ENCODE data around the gene MAPK8IP3.

MAPK8IP3 gene, protein sequence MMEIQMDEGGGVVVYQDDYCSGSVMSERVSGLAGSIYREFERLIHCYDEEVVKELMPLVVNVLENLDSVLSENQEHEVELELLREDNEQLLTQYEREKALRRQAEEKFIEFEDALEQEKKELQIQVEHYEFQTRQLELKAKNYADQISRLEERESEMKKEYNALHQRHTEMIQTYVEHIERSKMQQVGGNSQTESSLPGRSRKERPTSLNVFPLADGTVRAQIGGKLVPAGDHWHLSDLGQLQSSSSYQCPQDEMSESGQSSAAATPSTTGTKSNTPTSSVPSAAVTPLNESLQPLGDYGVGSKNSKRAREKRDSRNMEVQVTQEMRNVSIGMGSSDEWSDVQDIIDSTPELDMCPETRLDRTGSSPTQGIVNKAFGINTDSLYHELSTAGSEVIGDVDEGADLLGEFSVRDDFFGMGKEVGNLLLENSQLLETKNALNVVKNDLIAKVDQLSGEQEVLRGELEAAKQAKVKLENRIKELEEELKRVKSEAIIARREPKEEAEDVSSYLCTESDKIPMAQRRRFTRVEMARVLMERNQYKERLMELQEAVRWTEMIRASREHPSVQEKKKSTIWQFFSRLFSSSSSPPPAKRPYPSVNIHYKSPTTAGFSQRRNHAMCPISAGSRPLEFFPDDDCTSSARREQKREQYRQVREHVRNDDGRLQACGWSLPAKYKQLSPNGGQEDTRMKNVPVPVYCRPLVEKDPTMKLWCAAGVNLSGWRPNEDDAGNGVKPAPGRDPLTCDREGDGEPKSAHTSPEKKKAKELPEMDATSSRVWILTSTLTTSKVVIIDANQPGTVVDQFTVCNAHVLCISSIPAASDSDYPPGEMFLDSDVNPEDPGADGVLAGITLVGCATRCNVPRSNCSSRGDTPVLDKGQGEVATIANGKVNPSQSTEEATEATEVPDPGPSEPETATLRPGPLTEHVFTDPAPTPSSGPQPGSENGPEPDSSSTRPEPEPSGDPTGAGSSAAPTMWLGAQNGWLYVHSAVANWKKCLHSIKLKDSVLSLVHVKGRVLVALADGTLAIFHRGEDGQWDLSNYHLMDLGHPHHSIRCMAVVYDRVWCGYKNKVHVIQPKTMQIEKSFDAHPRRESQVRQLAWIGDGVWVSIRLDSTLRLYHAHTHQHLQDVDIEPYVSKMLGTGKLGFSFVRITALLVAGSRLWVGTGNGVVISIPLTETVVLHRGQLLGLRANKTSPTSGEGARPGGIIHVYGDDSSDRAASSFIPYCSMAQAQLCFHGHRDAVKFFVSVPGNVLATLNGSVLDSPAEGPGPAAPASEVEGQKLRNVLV (N-terminal part only)

GRCh38 chr16:1705688-1706385, at the start of gene MAPK8IP3:
Gene MAPK8IP3, plus strand, starts transcription at chr16:1706195. Its CDS starts 145 bp downstream, at chr16:1706340.
- peak; percentile 95 for DNase-seq

GRCh38 chr16:1656808-1657617, 49.0 kb upstream of the MAPK8IP3 start:
- DNase-seq = no peak

DNA sequence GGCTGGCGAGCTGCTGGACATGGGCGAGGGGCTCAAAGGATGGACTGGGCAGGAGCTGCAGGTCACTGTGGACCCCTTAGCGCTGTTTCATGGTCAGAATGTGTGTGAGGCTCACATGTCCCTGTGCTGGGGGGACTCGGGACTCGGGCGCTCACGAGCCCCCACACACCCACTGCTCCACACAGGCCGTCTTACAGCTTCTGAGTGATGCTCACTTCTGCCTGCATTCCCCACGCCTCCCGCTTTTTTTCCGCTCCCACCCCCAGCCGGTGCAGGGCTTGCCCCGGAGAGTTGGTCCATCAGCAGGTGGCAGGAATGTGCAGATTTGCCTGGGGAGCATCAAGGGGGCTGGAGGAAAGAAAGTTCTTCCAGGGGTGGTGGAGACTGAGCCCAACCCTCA, 48.2 kb upstream of the MAPK8IP3 start:
- no peak for DNase-seq

DNA sequence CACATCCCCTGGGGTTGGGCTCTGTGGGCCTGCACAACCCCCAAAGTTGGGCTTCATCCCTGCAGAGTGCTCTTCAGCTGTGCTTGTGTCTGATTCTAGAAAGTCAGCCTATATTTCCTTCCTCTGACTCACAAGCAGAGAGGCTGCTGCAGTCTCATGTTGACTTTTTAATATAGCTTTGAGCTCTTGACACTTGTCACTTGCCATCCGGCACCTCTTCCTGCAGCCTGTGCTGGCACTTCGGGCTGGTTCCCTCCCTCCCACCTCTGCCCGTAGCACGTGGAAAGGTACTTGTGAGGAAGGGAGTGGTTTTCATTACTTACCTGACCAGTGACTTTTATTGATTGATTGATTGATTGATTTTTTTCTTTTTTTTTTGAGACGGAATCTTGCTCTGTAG, 47.0 kb upstream of the MAPK8IP3 start:
- DNase-seq = no peak

DNA sequence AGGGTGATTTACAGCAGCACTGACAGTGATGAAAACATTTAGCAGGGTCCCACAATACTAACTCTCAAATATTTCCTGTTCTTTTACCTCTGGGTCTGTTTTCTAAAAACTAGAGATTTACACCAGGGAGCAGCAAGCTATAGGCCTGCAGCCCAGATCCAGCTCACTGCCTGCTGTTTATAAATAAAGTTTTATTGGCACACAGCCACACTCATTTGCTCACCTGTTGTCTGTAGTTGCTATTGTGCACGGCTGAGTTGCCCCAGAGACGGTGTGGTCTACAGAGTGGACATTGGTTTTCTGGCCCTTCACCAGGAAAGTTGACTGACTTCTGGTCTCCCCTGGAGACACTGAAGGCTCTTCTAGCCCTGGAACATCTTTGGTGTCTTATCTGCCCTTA, 44.2 kb upstream of the MAPK8IP3 start:
- no peak for DNase-seq

DNA sequence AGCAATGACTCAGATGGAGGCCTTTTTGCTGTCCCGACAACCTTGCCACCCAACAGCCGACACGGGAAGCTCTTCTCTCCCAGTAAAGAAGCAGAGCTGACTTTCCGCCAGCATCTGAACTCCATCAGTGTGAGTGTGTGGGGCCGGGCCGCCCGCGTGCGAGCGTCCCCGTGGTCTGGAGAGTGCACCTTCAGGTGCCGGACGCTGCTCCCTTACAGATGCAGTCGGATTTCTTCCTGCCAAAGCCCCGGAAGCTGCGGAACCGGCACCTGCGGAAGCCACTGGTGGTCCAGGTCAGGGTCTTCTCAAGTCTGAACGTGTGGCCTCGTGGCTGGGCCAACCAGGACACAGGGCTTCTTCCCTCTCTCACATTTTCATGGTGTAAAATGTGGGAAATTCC, 43.5 kb upstream of the MAPK8IP3 start:
- no peak for DNase-seq

DNA sequence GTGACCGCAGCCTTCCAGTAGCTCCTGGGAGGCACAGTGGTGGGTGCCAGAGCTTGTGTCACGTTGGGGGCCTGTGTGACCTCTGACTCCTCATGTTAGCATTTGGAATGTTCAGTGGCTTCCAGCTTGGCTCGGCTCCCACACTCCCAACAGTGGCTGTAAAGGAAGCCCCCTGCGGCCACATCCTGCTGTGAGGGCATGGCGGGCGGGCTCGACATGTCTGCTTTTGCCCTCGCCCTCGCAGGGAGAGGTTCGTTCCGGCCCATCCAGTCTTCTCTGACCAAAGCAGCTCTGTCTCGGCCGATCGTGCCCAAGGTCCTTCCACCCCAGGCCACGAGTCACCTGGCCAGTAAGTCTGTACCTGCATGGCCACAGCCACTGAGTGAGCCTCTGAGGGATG, 40.2 kb upstream of the MAPK8IP3 start:
- DNase-seq = no peak

DNA sequence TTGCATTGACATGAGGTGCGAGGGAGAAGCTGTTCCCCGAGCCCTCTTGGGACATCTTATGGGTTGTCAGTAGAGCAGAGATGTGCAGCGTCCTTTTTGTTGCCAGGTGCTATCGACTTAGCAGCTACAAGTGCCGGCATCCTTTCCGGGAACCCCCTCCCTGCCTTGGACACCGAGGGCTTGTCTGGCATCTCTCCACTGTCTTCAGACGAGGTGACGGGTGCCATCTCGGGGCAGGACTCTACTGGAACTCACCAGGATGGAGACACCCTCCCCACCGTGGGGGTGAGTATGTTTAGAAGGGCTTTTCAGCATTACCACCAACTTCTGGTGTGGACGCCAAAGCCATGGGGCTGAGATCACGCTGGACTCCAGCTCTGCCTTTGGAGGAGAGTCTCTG, 39.7 kb upstream of the MAPK8IP3 start:
- DNase-seq = no peak

- no peak for DNase-seq
Observed at GRCh38 chr16:1667271-1667670, 38.7 kb upstream of the MAPK8IP3 start.

DNA sequence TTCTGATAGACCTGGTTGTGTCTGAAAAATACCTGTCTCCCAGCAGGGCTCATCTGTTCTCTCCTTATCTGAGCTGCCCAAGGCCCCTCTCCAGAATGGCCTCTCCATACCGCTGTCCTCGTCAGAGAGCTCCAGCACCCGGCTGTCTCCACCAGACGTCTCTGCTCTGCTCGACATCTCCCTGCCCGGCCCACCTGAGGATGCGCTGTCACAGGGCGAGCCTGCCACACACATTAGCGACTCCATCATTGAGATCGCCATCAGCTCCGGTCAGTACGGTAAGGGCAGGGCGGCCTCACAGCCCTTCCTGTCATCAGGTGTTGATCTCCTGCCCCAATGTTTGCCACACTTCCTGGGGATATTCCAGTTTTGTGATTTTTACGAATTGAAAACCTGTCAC, 38.1 kb upstream of the MAPK8IP3 start:
- DNase-seq = no peak

GRCh38 chr16:1668612-1669319, 37.2 kb upstream of the MAPK8IP3 start:
- no peak for DNase-seq

DNA sequence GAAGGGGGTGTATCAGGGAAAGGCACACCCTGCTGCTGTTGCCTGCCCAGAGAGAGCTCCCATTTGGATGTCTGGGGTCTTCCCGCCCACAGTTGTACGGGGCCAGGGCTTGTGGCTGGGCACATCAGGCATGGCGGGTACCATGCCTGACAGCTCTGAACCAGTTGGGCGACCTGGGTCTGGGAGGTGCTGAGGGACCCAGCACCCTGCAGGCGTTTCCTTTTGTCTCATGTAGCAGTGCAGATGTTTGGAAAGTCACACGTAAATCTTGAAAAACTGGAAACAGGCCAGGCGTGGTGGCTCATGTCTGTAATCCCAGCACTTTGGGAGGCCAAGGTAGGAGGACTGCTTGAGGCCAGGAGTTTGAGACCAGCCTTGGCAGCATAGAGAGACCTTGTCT, 36.3 kb upstream of the MAPK8IP3 start:
- no peak for DNase-seq

DNA sequence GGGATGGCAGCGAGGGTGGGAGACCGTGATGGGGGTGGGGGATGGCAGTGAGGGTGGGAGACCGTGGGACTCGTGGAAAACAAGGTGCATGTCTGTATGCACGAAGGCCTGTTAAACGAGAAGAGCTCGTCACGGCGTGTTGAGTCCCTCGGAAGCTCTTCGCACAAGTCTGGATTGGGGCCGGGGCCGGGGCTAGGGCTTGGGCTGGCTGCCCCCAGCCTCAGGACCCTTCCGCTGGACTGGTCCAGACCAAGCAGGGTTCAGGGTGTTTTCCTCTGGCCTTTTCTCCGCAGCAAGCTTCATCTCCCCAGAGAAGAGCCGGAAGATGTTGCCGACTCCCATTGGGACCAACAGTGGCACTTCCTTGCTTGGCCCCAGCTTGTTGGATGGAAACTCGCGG, 35.6 kb upstream of the MAPK8IP3 start:
- DNase-seq = no peak

GRCh38 chr16:1670866-1671265, 35.1 kb upstream of the MAPK8IP3 start:
- DNase-seq = no peak

GRCh38 chr16:1673424-1674151, 32.4 kb upstream of the MAPK8IP3 start:
- DNase-seq = no peak

DNA sequence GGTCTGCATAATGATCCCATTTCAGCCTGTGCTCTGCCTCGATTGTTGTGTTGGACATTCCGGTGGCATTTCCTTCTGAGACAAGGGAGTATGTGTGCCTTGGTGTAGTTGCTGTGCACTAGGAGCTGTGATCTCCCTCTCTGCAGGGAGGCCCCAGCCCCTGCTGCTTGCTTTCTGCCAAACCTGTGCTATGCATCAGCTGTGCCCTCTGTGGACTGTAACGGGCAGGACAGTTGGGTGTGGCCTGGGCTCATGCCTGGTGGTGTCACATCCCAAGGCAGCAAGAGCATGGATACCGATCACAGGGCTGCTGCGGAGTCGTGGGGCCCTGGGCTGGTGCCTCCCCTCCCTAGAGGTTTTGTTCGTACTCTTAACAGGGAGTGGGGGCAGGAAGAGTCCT, 31.7 kb upstream of the MAPK8IP3 start:
- DNase-seq = no peak

GRCh38 chr16:1674751-1675664, 31.0 kb upstream of the MAPK8IP3 start:
- no peak for DNase-seq

GRCh38 chr16:1676661-1677060, 29.3 kb upstream of the MAPK8IP3 start:
- DNase-seq = no peak

DNA sequence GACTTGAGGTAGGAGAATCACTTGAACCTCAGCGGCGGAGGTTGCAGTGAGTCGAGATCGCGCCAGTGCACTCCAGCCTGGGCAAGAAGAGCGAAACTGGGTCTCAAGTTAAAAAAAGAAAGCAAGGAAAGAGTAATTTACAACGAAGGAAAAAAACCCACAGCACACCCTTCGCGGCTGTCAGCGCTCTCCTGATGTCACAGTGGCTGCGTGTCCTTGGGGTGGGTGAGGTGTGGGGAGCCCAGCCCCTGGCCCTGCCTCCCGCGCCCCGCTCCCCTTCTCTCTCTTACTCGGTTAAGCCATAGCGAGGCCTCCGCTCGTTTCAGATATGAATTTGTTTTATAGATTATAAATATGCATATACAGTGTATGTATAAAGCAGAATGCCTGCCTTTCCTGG, 28.7 kb upstream of the MAPK8IP3 start:
- no peak for DNase-seq

All from stimulated activated CD4-positive, alpha-beta T cell treated with anti-CD3 and anti-CD28 coated beads, Interleukin-4, amount 100 ng/mL, for 1 hour (primary cell).